GM19463 (cell line): ENCODE data around the gene TMEM161B.
"Not testable (repeated sequence)": the region's sequence is repeated elsewhere in the genome, so short reads cannot be mapped to it uniquely, and the experiment has no call there.

ENCODE experiments used
- ATAC-seq: cut with Tn5 transposase; IDR thresholded peaks from one replicate; pipeline ENCODE4 v1.9.1; 2021; ENCODE audit warnings: mild to moderate bottlenecking, moderate library complexity; ENCODE audit not compliant: unreplicated experiment

TMEM161B gene

GRCh38 chr5:88188458-88189132 lies 80.0 kb downstream of the TMEM161B start:
- ATAC-seq, result no peak

- ATAC-seq, result no peak
Measured at GRCh38 chr5:88183255-88183654, 85.4 kb downstream of the TMEM161B start.

GRCh38 chr5:88177486-88177885 lies 91.2 kb downstream of the TMEM161B start:
- ATAC-seq, result not testable (repeated sequence)

GRCh38 chr5:88172847-88173758 lies 95.5 kb downstream of the TMEM161B start:
- no peak for ATAC-seq

GRCh38 chr5:88159591-88159990 lies 109.1 kb downstream of the TMEM161B start:
- no peak for ATAC-seq

- no peak for ATAC-seq
Measured at GRCh38 chr5:88158056-88158455, 110.6 kb downstream of the TMEM161B start.

GRCh38 chr5:88154891-88155290 lies 113.8 kb downstream of the TMEM161B start:
- no peak for ATAC-seq

GRCh38 chr5:88150747-88151146 lies 117.9 kb downstream of the TMEM161B start:
- no peak for ATAC-seq

GRCh38 chr5:88145611-88146467 lies 122.8 kb downstream of the TMEM161B start:
- no peak for ATAC-seq

GRCh38 chr5:88145221-88145610 lies 123.4 kb downstream of the TMEM161B start:
- no peak for ATAC-seq
